ENCODE results near the gene TMEM52. TPM values are rescaled to one million over a fixed set of nuclear protein-coding genes. Genes with fewer than 3 reads are reported as not detected.

TMEM52 gene
- polyA plus RNA-seq, 2 of the 4 experiments (the other 2 are of a cell fraction) = 0.36 to 0.41 TPM

GRCh38 chr1:1906185-1907097 lies 12.6 kb downstream of the TMEM52 start:
- TF ChIP-seq RAD21 (conservative IDR thresholded peaks at IDR 0.05 in 1 of 2, IDR thresholded peaks at IDR 0.05 in 1 of 2) = peak; percentile 82 to 93
- no peak for TF ChIP-seq HOXB13 (CRISPR knock-in tag; IDR thresholded peaks at IDR 0.05; ENCODE audit: low read depth)
- no peak for TF ChIP-seq JUN (IDR thresholded peaks at IDR 0.05)
- TF ChIP-seq SMC3 (IDR thresholded peaks at IDR 0.05) = peak; percentile 67
- TF ChIP-seq CTCF (IDR thresholded peaks at IDR 0.05) = peak; percentile 69
- no peak for TF ChIP-seq HMGXB4 (CRISPR knock-in tag; IDR thresholded peaks at IDR 0.05; ENCODE audit: borderline replicate concordance)
- ATAC-seq (peak; percentile 88 to 89), DNase-seq (ENCODE audit: low read depth in 1 of 2, low spot score in 1 of 2) (peak; percentile 80 to 83), FAIRE-seq (no peak)
- no peak overlapping the region for H3K4me3 ChIP-seq
- ChIA-PET CTCF (interaction anchor here (0.5 to 5.4 kb wide), 39 partner anchors 8 to 186 kb away, joined by 3 to 40 read pairs (median 5); partner anchors contain the start of gene CALML6), POLR2A (no interaction called here)
- no peaks in the 10 kb centered on the region for H3K9me3 ChIP-seq
- H3K27ac ChIP-seq = peak overlapping the region; percentile 63 to 92; a peak in 5 of 6 replicates
- 4% methylated on average over 11 of the region's 15 CpGs for WGBS (ENCODE audit: missing lambda C conversion rate)
- H3K4me2 ChIP-seq = peak overlapping the region; percentile 14; the same call in 1 of the 3 replicates
- peaks cover 25% of the 10 kb centered on the region for H3K4me1 ChIP-seq

- H3K9me3 ChIP-seq = no peaks in the 10 kb centered on the region
- H3K4me1 ChIP-seq = peaks cover 21% of the 10 kb centered on the region
- CTCF ChIA-PET = interaction anchor here (0.6 to 0.7 kb wide), 2 partner anchors 17 to 495 kb away, joined by 3 read pairs; no protein-coding TSS in a partner anchor
- H3K4me2 ChIP-seq = no peak overlapping the region
- no peak for ATAC-seq
- WGBS (ENCODE audit: missing lambda C conversion rate) = 83% methylated on average over 12 of the region's 12 CpGs
- DNase-seq (ENCODE audit: low read depth in 1 of 2, low spot score in 1 of 2) = no peak
- POLR2A ChIA-PET = no interaction called here
- FAIRE-seq = no peak
- no peak for TF ChIP-seq RARB (CRISPR knock-in tag; IDR thresholded peaks at IDR 0.05)
- TF ChIP-seq EHF (CRISPR knock-in tag; IDR thresholded peaks at IDR 0.05) = no peak
- no peak for TF ChIP-seq BHLHE40 (IDR thresholded peaks at IDR 0.05; ENCODE audit: low read depth, low read length)
- no peak for TF ChIP-seq FOSB (CRISPR knock-in tag; IDR thresholded peaks at IDR 0.05)
- TF ChIP-seq USF2 (IDR thresholded peaks at IDR 0.05) = no peak
- TF ChIP-seq TP53 (CRISPR knock-in tag; IDR thresholded peaks at IDR 0.05) = no peak
- H3K4me3 ChIP-seq = no peak overlapping the region
- no peak overlapping the region for H3K27ac ChIP-seq
These were observed 15.9 kb downstream of the TMEM52 start for GRCh38 chr1:1903224-1903623.

- no peaks in the 10 kb centered on the region for H3K9me3 ChIP-seq
- 93% methylated on average over 2 of the region's 13 CpGs for WGBS (ENCODE audit: missing lambda C conversion rate)
- CTCF ChIA-PET = interaction anchor here (0.8 to 1.6 kb wide), 6 partner anchors 10 to 147 kb away, joined by 3 to 4 read pairs (median 4); no protein-coding TSS in a partner anchor
These were observed 17.3 kb downstream of the TMEM52 start for GRCh38 chr1:1901641-1902294.

More at GRCh38 chr1:1901641-1902294, 17.3 kb downstream of the TMEM52 start:
- Histone ChIP-seq H3K4me3 (no peak overlapping the region), H3K4me2 (no peak overlapping the region), H3K27ac (no peak overlapping the region), H3K4me1 (peaks cover 13% of the 10 kb centered on the region; the same call in 2 of the 3 replicates)
- no peak for TF ChIP-seq TP53 (CRISPR knock-in tag; IDR thresholded peaks at IDR 0.05)
- TF ChIP-seq FOSB (CRISPR knock-in tag; IDR thresholded peaks at IDR 0.05) = no peak
- TF ChIP-seq JUN (IDR thresholded peaks at IDR 0.05) = no peak
- no peak for TF ChIP-seq POLR2A (IDR thresholded peaks at IDR 0.05; ENCODE audit: low read length)
- no peak for TF ChIP-seq RCOR1 (IDR thresholded peaks at IDR 0.05; ENCODE audit: low read depth, low read length)
- no peak for TF ChIP-seq HDAC2 (IDR thresholded peaks at IDR 0.05)
- TF ChIP-seq CBX8 (IDR thresholded peaks at IDR 0.05) = no peak
- TF ChIP-seq POLR2AphosphoS2 (conservative IDR thresholded peaks at IDR 0.05; ENCODE audit: low read length) = no peak
- no peak for TF ChIP-seq CBX2 (IDR thresholded peaks at IDR 0.05; ENCODE audit: borderline replicate concordance, low read depth)
- TF ChIP-seq MYC (IDR thresholded peaks at IDR 0.05; ENCODE audit: borderline replicate concordance, low read length) = no peak
- POLR2A ChIA-PET = no interaction called here
- FAIRE-seq (no peak), DNase-seq (ENCODE audit: low read depth in 1 of 2, low spot score in 1 of 2) (no peak), ATAC-seq (no peak)
